HCT116 (cell line): ENCODE data around the gene PKP1.

Experiments
- ATF3 ChIP-seq: IDR thresholded peaks from 2 replicates; pipeline ENCODE4 v1.6.1; 2012
- CTCF ChIP-seq, 3 experiments: fragments of 200-600 bp in 1 of 3; sonication (generic) in 1 of 3; IDR thresholded peaks in 2 of 3; conservative IDR thresholded peaks in 1 of 3; 2 replicates each; pipeline ENCODE4 v1.5.1; 2012 to 2017; ENCODE audit warnings: low read depth in 2 of 3, low read length in 2 of 3, antibody characterized with exemption in 1 of 3, borderline replicate concordance in 1 of 3, control low read depth in 1 of 3, mild to moderate bottlenecking in 1 of 3, mixed read lengths in 1 of 3, mixed run types in 1 of 3, moderate library complexity in 1 of 3; ENCODE audit not compliant: insufficient read depth in 1 of 3
- EZH2 ChIP-seq: fragments of 200-600 bp; sonication (generic); IDR thresholded peaks from 2 replicates; pipeline ENCODE4 v1.6.1; 2017; ENCODE audit warnings: antibody characterized with exemption, mixed run types
- POLR2A ChIP-seq: IDR thresholded peaks from 2 replicates; pipeline ENCODE4 v1.7.0; 2011; ENCODE audit warnings: borderline replicate concordance; ENCODE audit not compliant: insufficient read depth, insufficient read length; ENCODE audit errors: extremely low read depth
- REST ChIP-seq: IDR thresholded peaks from 2 replicates; pipeline ENCODE4 v1.6.1; 2012; ENCODE audit warnings: low read depth
- SP1 ChIP-seq: IDR thresholded peaks from 2 replicates; pipeline ENCODE4 v1.6.1; 2012; ENCODE audit warnings: low read depth
- ZFX ChIP-seq: fragments of 450-650 bp; IDR thresholded peaks from 2 replicates; pipeline ENCODE4 v1.6.1; 2017

- TF ChIP-seq CTCF (IDR thresholded peaks at IDR 0.05 in 2 of 3, conservative IDR thresholded peaks at IDR 0.05 in 1 of 3; ENCODE audit: borderline replicate concordance in 1 of 3, insufficient read depth in 1 of 3, low read depth in 2 of 3, low read length in 2 of 3) = no peak
- no peak for TF ChIP-seq ZFX
- TF ChIP-seq SP1 = no peak
- TF ChIP-seq EZH2 = no peak
- TF ChIP-seq ATF3 = no peak
- no peak for TF ChIP-seq REST
- no peak for TF ChIP-seq POLR2A
Observed at GRCh38 chr1:201288765-201289164, 5.5 kb downstream of the PKP1 start.
